Stimulated activated CD8-positive, alpha-beta memory T cell treated with anti-CD3 and anti-CD28 coated beads, Interleukin-7, amount 100 ng/mL, for 24 hours (primary cell): ENCODE measurements around the gene TUBGCP6.

Experiments used
- DNase-seq: peaks from one replicate; pipeline ENCODE4 v3.0.0-alpha.2; 2020; ENCODE audit warnings: low read depth

The TUBGCP6 gene

DNA sequence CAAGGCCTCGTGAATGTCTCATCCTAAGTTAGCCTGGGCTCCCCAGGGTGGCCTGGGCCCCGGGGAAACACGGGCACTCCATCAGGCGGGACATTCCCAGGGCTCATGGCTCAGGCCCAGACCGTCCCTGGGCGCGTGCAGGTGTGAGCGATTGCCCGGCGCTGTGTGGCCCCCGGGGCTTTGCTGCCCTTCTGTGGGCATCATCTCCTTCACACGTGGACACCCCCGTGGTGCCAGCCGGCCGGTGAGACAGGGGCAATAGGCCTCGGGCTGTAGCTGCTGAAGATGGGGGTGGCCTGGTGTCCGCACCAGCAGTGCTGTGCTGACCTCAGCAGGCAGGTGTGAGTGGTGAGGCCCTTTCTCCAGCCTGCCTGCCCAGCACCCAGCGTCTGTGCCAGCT lies 48.6 kb downstream of the TUBGCP6 start:
- no peak for DNase-seq

DNA sequence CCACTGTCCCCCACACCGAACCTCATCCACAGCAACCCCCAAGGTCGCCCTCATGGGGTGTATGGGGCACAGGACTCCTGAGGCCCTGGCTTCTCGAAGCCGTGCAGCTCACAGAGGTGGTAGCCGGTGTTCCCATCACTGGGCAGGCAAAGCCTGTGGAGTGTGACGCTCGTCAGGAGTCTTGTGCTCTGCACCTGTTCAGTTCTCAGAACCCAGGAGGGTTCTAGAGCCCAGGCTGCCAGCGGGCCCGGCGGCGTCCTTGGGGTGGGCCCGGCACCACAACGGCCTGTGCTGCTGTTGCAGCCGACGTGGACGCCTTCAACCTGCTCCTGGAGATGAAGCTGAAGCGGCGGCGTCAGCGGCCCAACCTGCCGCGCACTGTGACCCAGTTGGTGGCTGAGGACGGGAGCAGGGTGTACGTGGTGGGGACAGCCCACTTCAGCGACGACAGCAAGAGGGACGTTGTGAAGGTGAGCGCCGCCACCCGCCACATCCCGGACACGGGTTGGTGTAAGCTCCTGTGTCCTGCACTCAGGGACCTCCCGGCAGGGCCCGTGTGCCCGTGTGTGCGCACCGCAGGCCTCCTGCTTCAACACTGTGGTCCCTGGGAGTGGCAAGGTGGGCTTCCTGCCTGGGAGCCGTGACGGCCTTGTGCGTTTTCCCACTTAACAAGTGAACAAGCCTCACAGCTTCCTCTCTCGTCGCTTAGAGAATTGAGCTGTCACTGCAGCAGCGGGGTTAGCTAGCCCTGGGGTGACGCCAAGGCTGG lies 50.6 kb downstream of the TUBGCP6 start:
- DNase-seq, result no peak

DNA sequence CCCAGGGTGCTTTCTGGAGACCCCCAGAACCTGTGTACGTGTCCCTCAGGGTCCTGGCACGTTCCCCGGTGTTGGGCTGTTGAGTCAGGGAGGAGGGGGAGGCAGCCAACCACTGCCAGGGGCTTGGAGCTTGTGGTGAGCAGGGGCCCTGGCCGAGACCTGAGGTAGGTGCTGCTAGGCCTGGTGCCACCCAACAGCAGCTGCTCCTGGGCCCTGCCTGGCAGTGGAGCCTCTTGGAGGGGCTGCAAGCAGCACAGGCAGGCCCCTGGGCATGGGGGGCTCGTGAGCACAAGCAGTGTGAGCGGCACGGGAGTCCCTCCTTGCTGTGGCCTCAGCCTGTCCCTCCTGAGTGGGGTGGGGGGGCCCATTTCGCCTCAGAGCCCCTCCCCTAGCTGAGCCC lies 51.2 kb downstream of the TUBGCP6 start:
- no peak for DNase-seq

DNA sequence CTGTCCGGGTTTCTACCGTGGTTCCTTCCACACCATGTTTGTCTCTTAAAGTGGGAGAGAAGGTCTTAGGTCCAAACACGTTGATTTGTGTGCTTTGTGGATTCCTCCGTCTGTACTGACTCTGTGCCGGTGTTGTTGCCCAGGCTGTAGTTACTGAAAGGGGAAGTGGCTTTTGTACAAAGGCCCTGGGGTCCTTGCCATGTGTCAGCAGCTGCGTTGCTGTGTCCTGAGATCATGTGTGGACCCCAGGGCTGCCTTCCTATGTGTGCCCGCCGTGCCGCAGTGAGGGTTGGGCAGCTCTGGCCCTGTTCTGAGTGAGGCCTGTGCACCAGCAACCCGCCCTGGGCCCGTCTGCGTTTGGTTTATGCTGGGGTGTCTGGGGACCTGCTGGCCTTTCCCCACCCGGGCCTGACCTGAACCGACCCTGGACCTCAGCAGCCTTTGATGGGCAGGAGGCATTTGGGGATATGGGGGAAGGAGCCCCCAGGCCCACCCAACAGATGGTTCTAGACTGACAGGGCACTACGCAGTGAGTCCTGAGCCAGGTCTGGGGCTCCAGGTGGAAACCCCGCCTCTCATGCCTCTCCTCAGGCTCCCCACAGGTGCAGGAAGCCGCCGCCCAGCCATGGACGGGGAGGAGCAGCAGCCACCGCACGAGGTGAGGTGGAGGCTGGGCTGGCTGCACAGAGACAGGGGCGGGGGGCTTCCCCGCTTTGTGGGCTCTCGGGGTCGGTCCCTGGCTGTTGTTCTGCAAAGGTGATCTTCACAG lies 52.2 kb downstream of the TUBGCP6 start:
- DNase-seq, result no peak

DNA sequence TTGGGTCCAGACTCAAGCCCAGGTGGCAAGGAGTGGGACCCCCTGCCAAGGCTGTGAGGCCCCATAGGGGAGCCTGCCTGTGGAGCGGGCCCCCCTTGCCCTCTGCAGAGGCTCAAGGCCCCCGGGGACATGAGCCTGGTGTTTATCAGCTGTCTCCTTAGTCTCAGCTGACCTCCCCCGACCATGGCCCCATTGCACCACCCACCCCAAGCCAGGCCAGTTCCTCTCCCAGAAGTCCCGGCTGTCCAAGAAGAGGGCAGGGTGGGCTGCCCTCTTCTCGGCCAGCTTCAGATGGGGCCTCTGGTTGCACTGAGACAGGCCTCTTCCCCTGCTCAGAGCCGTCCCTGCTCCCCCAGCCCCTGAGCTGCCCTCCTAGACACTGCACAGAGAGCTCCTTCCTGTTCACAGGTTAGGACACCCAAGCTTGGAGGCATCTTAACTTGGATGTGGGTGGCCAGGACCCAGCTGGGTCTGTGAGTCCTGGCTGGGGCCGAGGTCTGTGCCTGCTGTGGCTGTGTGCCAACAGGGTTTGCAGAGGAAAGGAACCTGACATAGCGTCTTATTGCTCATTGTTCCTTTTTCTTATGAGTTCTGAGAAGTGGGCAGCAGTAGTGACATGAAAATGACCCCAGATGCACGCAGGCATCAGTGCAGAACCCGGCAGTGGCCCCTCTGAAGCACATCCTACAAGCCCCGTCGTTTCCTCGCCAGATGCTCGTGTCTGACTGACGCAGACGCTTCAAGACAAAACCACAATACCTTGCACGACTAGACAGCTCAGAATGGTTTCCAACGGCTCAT lies 53.7 kb downstream of the TUBGCP6 start:
- DNase-seq, result peak; percentile 49

DNA sequence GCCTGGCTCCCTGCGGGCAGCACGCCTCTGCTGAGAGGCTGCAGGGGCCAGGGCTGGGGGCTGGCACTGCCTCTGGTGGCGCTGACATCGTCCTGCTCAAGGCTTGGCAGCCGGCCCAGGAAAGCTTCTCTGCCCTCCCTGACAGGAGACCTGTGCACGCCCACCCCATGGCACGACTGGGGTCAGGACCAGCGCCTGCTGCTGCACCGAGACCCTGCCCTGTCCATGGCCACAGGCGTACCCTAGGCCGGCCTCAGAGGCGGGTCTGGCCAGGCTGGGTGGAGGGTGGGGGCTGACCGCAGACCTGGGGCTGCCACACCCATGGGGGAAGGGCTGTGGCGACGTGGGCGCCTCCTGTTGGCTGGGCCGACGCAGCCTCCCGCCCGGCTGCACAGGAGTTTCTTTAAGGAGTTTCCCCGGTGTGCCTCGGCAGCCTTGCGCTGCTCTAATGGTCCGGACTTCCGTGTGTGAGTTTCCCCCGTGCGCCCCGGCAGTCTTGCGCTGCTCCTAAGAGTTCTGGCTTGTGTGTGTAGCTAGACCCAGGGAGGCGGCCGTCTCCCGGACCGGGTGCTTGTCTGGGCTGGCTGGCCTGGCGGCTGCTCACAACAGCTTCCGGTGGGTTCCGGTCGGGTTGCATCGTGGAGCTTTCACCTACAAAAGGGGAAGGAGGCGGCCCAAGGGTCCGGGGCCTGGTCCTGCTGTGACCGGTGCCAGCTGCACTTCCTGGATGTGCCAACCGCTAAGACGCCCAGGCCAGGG lies 54.5 kb downstream of the TUBGCP6 start:
- peak; percentile 48 for DNase-seq

DNA sequence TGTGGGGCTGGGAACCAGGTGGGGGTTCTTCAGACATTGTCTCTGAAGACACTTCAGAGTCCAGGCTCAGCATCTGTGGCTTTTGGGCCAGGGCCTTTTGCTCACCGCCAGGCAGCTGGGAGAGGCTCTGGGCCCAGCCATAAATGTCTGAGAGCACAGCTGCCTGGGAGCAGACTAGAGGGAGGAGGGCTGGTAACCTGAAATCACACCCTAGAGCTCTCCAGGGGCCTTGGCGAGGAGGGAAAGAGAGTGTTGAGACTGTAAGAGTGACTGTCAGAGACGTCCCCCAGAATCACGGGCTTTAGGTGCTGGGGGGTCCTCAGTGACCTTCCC lies 55.0 kb downstream of the TUBGCP6 start:
- DNase-seq, result no peak

DNA sequence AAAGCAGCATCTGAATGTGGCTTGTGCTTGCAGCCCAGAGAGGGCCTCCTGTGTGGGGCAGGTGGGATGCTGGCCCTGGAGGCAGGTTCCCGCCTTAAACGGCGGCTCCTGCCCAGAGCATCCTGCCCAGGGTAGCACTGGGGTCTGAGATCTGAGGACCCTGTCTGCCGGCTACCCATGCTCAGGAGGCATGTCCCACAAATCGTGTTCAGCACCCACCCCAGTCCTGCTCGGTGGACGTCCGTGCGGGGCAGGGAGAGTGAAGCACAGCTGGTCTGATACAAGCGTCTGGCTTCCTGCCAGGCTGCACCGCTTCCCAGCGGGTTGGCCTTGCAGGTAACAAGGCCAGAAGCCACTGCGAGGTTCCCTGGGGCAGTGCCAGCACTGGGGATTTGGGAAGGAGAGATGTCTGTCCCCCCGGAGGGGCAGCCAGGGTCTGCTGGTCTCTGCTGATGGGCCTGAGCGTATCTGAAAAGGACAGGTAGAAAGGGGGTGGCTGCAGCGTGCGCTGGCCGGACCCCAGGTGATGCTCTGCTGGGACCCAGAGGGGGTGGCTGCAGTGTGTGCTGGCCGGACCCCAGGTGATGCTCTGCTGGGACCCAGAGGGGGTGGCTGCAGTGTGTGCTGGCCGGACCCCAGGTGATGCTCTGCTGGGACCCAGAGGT lies 55.5 kb downstream of the TUBGCP6 start:
- DNase-seq, result no peak

DNA sequence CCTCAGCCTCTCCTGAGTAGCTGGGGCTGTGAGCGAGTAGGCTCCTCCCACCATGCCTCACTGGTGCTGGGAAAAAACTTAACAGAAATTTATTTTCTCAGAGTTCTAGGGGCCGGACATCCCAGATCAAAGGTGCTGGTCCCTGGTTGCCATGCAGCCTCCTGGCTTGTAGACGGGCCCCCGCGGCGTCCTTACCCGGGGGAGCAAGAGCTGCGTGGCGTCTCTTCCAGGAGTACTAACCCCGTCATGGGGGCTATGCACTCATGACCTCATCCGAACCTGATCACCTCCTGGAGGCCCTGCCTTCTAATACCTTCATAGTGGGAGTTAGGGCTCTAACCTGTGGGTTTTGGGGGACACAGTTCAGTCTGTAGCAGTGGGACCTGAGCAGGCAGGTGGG lies 56.5 kb downstream of the TUBGCP6 start:
- DNase-seq, result no peak

DNA sequence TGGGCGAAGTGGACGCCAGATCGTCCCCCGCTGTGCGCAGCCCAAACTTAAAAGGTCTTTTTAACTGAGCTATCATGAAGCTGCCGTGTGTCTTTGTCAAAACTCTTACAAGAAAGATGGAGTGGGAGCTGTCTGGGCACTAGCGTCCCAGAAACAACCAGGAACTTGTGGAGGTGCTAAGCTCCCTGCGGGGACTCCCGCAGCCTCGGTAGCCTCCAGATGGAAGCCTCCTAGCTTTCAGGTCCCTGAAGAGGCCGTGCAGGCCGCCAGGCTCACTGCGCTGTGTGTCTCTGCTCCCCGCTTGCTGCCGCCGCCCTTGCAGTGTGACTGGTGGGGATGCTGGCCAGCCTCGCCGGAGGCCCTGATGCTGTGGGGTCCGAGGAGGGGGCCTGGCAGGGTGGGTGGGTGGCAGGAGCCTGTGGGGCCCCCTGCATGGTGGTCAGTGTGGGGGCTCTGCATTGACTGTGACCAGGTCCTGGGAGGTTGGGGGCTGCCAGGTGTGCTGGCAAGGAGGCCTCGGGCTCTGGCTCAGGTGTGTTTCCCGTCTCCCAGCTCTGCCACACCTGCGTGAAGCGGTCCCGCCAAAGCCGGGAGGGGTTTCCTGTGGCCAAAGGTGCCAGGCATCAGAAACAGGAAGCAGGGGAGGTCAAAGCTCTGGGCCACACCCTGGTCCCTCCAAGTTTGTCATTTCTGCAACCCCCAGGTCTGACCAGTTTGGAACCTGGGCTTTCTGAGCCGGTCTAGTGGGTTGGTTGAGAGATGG lies 57.9 kb downstream of the TUBGCP6 start:
- DNase-seq, result no peak

DNA sequence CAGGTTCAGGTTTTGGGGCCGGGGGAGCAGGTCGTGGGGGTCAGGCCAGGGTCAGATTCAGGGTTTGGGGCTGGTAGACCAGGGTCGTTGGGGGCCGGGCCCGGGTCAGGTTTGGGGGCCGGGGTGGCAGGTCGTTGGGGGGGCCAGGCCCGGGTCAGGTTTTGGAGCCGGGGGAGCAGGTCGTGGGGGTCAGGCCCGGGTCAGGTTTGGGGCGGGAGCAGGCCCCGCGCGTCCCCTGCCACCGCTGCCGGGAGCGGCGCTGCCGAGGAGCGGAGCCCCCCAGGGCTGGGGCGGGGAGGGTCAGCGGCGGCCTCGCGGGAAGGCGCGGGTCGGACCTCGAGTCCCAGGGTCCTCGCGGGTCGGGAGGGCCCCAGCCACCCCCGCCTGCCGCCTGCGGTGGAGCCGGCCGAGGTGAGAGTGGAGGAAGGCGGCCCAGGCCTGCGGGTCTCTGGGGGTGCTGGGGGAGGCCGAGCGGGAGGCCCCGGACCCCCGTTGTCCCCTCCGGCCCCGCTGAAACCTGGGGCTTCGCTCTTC lies 58.6 kb downstream of the TUBGCP6 start:
- DNase-seq, result no peak

DNA sequence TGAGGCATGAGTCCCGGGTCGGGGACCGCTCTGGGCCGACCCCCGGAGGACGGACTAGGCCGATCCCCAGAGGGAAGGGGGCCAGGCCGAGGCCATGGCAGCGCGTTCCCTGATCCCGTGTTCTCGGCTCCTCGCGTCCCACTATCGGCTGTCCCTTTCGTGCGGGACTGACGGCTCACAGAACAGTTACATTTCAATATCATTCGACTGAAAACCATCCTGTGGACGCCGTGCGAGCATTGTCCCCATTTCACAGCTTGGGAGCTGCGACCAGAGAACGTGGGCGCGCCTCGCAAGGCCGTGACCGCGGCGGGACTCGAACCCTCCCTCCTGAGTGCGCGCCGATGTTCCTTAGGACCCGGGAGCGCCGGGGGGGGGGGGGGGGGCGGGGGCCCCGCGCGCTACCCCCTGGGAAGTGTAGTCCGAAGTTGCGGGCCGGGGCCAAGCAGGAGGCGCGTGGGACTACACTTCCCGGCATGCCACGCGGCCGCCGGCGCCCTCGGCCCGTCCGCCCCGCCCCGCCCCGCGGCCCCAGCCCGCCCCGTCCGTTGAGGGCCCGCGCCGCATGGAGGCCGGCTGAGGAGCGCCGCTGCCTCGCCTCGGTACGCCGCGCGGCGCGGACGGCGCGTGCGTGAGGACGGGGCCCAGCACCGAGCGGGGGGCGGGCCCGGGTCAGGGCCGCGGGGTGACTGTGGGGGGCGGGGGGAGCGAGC lies 59.3 kb downstream of the TUBGCP6 start, which contains the start of gene TRABD:
Gene TRABD, plus strand, starts transcription at position 539 of the 713 bp plus-strand sequence. CDS start 7,148 bp downstream, outside the sequence.
- peak; percentile 59 for DNase-seq

DNA sequence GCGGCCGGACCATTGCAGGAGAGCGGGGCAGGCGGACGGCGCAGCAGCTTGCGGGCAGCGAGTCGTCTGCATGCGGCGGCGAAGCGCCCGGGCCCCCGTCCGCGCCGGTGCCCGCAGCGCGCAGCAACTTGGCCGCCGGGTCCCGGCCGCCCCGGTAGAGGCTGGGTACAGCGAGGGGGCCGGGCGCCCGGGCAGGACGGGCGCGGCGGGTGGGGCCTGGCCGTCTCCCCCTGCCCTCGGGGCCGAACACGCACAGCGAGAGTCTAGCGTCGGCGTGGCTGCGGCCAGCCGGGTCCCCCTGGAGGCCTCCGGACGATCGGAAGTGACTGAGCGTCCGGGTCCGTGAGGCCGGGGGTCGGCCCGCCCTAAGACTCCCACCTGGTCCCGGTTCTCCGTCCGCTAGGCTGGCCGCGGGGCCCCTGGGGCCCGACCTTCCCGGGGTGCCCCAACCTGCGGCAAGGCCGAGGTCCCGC lies 59.9 kb downstream of the TUBGCP6 start:
- no peak for DNase-seq

DNA sequence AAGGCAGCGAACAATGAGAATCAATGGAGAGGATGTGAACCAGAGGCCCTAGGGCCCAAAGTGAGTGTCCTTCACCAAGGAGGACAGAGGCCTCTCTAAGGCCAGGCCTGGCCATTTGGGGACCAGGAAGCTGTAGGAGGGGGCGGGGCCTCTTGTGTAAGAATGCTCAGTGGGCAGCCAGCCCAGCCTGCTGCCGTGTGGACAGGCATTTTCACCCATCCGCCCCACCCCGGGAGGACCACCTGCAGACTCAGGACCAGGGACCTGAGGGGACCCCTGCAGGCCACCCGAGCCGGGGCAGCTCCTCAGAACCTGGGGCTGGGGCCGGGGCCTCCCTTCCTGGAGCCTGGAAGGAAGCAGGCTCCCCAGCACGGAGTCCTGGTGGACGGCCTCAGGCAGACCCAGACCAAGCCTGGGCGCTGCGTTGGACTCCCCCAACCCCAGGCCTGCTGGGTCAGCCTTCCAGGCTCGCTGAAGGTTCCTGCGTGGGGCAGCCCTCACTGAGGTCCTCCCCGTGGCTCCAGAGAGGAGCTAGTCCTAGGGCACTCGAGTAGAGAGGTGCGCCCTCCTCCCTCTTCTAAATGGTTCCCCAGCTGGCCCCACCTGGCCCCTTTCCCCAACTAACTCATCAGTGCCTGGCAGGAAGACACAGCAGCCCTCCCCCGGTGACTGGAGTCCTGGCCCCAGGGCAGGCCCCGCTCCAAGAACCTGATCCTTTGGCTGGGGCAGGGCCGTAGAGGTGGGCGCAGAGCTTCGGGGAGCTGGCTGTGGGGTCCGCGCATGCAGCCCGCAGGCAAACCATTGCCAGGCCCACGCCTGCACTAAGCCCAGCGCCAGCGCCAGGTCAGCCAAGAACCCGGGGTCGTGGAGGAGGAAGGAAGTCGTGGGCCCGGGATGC lies 60.6 kb downstream of the TUBGCP6 start:
- no peak for DNase-seq

DNA sequence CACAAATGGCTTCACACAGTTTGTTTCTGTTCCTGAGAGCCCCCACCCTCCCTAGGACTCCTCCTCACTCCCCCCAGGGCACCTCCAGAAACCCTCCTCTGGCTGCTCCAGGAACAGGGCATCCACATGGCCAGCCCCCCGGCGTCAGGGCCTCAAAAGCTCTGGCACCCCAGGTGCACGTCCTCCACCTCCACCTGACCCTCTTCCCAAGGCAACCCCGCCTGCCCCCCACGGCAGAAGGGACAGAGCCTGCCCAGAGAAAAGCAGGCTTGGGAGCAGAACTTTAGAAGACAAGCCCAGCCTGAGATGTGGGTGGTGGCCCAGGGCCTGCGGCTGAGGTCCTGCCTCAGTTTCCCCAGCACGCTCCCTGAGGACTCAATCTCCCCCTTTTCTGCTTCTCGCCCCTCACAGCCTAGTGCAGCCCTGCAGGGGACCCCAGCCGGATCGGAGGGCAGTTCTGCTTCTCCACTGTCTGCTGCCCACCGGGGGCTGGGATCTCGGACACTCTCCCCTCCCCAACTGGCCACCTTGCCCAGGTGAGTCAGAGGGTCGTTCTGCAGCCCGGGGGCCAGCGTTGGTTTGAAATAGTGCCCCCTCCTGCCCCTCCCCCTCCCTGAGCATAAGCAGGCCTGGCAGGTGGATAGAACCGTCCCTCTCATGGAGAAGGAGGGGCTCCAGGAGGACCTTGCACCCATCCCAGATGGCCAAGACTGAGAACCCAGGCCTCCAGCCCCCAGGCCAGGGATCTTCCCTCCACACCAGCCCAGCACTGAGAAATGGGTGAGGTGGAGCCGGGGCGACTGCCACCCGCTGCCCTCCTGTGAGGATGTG lies 61.5 kb downstream of the TUBGCP6 start:
- no peak for DNase-seq

DNA sequence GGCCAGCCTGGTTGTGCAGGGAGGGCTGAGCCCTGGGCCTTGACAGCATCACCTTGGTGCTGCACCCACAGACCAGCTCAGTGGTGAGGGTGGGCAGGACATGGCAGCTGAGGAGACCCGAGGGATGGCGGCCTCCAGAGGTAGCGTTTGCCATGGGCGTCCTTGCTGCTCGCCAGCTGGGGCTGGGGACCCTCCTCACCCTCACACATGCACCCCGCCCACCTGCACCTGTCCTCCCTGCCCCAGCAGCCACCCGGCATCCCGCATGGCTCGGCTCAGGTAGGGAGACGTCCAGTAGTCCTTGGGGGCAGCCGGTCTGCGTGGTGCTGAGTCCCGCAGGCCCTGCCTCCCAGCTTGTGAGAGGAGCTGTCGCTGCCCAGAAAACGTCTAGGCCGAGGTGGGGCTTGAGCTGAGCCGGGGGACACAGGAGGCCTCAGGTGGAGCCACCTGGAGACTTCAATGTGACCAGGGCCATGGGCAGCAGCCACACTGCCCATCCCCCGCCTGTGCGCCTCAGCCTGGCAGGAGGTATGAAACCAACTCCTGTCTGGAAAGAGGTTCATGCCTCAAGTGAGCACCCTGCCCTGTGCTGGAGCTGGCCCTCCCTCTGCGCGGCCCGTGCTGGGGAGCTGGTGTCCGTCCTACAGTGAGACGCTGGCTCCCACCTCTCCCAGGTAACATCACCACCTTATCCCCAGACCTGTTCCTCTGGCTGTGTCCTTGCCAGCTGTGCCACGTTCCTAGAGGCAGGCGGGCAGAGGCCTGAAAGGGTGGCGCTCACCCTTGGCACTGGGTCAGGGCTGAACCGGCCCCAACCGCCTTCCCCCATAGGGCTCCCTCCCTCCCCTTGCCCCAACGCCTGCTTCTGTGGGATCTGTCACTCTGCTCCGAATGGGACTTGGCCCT lies 62.4 kb downstream of the TUBGCP6 start:
- no peak for DNase-seq
